Naive thymus-derived CD8-positive, alpha-beta T cell (primary cell): ENCODE results near the gene RPS27L. TPM values are rescaled to one million over a fixed set of nuclear protein-coding genes. Genes with fewer than 3 reads are reported as not detected.

Source experiments
- ATAC-seq, 2 donors: fragments of 150-1000 bp; cut with Tn5 transposase in 1 of 2; sonication (Bioruptor Pico), chemical (Tn5 transposase) in 1 of 2; 1 replicate in 1 of 2; 2 replicates in 1 of 2; pipeline ENCODE4 v1.10.0; 2021; ENCODE audit warnings: mild to moderate bottlenecking in 2 of 2, moderate library complexity in 2 of 2
- POLR2A ChIA-PET: fragments of 350-600 bp; sonication (Branson Sonifier 250); formaldehyde crosslinking; loops from one replicate; lab custom pipeline; 2021; ENCODE audit warnings: antibody characterized with exemption; lab: Charles Lee
- DNase-seq, 10 donors: peaks; one replicate each; pipeline versions ENCODE4 v3.0.0 to v3.0.0-alpha.2; 2020 to 2022
- H3K27ac Mint-ChIP-seq, 10 donors: one replicate each; pipeline ENCODE4 v1.8.0; 2020 to 2022; ENCODE audit warnings: mild to moderate bottlenecking in 10 of 10, mixed read lengths in 10 of 10, moderate library complexity in 4 of 10, inconsistent platforms in 1 of 10
- H3K27me3 Mint-ChIP-seq, 5 donors: one replicate each; pipeline ENCODE4 v1.8.0; 2021 to 2022; ENCODE audit warnings: mixed read lengths in 5 of 5
- H3K36me3 Mint-ChIP-seq, 3 donors: one replicate each; pipeline ENCODE4 v1.8.0; 2020 to 2022; ENCODE audit warnings: mixed read lengths in 3 of 3, mild to moderate bottlenecking in 2 of 3, inconsistent platforms in 1 of 3
- H3K4me1 Mint-ChIP-seq, 4 donors: one replicate each; pipeline ENCODE4 v1.8.0; 2021 to 2022; ENCODE audit warnings: mixed read lengths in 4 of 4
- H3K4me3 Mint-ChIP-seq, 10 donors: one replicate each; pipeline ENCODE4 v1.8.0; 2020 to 2022; ENCODE audit warnings: mild to moderate bottlenecking in 10 of 10, mixed read lengths in 10 of 10, moderate library complexity in 6 of 10, inconsistent platforms in 1 of 10
- H3K9me3 Mint-ChIP-seq, 9 donors: one replicate each; pipeline ENCODE4 v1.8.0; 2020 to 2022; ENCODE audit warnings: mixed read lengths in 9 of 9, mild to moderate bottlenecking in 3 of 9, inconsistent platforms in 1 of 9, moderate library complexity in 1 of 9
- polyA plus RNA-seq, 3 donors: library from polyadenylated mRNA; unstranded; fragments of 300-500 nt; fragmentation: Illumina TruSeq; gene quantifications; one replicate each; pipeline ENCODE4 v1.2.3, GENCODE V29; 2021
- total RNA-seq, 8 experiments: library from RNA in 2 of 8; stranded (reverse) in 2 of 8; gene quantifications; one replicate each; pipeline ENCODE4 v1.2.3 and lab custom pipeline; 2021 to 2026

RPS27L gene
- total and polyA plus RNA-seq, 5 experiments from 2014 or later = 139 to 221 (median 143) TPM

DNA sequence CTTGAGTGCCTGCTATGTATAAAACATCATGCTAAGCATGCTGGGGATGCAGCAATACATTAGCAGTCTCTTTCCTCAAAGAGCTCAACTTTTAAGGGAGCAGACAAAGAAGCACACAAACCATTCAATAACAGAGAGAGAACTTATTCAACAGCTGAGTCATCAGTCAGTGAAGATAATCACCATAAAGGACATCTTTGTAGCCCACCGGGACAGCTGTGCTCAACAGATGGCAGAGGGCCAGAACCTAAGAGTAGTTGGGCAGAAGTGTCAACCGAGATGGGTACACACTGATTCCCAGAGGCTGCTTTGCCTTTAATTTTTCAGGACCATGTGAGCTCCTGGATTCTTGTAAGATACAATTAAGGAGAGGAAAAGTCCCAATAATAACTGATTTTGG, 27.9 kb upstream of the RPS27L start:
- Mint-ChIP-seq H3K36me3 (no peaks in the 10 kb centered on the region), H3K27ac (no peak overlapping the region), H3K4me3 (no peak overlapping the region), H3K27me3 (no peaks in the 10 kb centered on the region), H3K9me3 (no peaks in the 10 kb centered on the region), H3K4me1 (peaks cover 8 to 19% (median 13%) of the 10 kb centered on the region in 4 donors)
- POLR2A ChIA-PET = no interaction called here
- ATAC-seq (no peak), DNase-seq (no peak)

DNA sequence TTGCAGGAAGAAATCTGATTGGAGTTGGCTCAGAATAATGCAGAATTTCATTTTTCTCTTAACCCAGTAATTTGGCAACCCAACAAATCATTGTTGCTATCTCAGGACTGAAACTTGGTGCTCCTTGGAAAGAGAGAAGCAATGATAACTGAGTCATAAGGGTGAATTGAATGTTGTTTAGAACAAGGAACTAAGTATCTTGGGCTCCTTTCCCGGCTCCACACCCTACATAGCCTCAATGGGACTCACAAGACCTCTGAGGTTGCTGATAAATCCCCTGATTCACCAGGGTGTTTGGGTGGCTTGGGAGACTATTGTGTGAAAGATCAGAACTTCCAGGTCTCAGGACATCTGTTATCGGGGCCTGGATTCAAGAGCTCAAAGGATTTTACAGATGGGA, 24.4 kb upstream of the RPS27L start:
- no peak for ATAC-seq
- H3K9me3 Mint-ChIP-seq = no peaks in the 10 kb centered on the region
- POLR2A ChIA-PET = no interaction called here
- peaks cover 0 to 3% (median 1%) of the 10 kb centered on the region in 4 donors for H3K4me1 Mint-ChIP-seq
- no peak overlapping the region for H3K27ac Mint-ChIP-seq
- DNase-seq = no peak
- H3K4me3 Mint-ChIP-seq = no peak overlapping the region
- no peaks in the 10 kb centered on the region for H3K36me3 Mint-ChIP-seq
- no peaks in the 10 kb centered on the region for H3K27me3 Mint-ChIP-seq

DNA sequence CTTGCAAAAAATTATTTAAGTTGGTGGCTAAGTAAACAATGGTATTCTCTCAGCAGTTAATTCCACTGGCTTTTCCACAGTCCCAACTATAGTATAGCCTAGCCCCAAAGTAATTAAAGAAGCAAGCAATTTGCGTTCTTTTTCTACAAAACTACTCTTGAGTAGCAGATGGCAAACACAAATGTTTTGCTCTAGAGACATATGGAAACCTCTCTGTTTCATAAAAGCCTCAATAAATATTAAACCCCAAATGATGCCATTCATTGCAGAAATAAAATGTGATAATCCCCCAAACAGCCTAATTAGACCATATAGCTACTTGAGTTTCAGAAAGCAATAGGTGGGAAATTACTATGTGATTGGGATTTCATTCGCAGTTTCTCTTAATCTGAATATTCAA, 23.5 kb upstream of the RPS27L start:
- POLR2A ChIA-PET = interaction anchor here (0.6 kb wide), 1 partner anchor 234 kb away, joined by 3 read pairs; no protein-coding TSS in a partner anchor
- Mint-ChIP-seq H3K27me3 (no peaks in the 10 kb centered on the region), H3K27ac (no peak overlapping the region), H3K4me3 (no peak overlapping the region), H3K36me3 (no peaks in the 10 kb centered on the region), H3K9me3 (no peaks in the 10 kb centered on the region), H3K4me1 (peaks cover 0 to 3% (median 0%) of the 10 kb centered on the region in 4 donors)
- DNase-seq (no peak), ATAC-seq (no peak)

DNA sequence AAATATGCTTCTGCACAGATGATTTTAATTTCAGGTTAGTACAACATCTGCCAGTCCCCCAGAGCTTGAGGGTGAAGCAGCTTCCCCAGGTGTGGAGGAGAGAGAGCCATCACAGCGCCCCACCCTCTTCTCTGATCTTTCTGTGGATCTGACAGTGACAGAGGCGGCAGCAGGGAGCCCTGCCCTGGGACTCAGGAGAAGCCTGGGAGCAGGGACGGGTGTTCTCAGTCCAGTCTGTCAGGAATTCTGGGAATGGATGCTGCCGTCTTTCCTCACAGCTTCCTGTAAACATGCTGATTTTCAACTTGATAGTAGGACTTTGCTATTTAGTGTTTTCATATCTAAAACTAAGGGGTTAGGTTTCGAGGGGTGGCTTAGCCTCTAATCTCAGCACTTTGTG, 20.8 kb upstream of the RPS27L start:
- H3K27me3 Mint-ChIP-seq = no peaks in the 10 kb centered on the region
- POLR2A ChIA-PET = interaction anchor here (1.4 kb wide), 1 partner anchor 14 kb away, joined by 3 read pairs; no protein-coding TSS in a partner anchor
- ATAC-seq (no peak), DNase-seq (no peak)
- peak overlapping the region in 1 of 10 donors; percentile 9 for H3K27ac Mint-ChIP-seq
- H3K9me3 Mint-ChIP-seq = no peaks in the 10 kb centered on the region
- H3K4me1 Mint-ChIP-seq = no peaks in the 10 kb centered on the region
- H3K4me3 Mint-ChIP-seq = no peak overlapping the region
- H3K36me3 Mint-ChIP-seq = no peaks in the 10 kb centered on the region

DNA sequence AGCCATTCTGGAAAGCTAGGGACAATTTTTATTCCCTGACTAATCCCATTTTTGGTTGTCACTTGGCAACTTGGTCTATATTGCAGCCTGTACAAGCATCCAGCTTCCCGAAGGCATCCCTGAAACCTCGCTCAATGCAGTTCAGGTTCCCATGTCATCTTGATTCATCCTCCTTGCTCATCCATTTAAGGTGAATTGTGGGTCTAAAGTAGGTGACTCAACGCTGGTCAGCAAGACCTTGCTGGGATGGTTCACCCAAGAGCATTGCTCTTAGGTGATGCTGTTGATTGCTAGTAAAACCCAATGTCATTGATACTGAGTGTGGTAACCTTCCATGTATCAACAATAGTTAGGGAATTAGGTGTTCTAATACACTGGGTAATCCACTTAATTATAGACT, 19.0 kb upstream of the RPS27L start:
- no peak for DNase-seq
- peaks cover 0 to 7% (median 0%) of the 10 kb centered on the region in 4 donors for H3K4me1 Mint-ChIP-seq

DNA sequence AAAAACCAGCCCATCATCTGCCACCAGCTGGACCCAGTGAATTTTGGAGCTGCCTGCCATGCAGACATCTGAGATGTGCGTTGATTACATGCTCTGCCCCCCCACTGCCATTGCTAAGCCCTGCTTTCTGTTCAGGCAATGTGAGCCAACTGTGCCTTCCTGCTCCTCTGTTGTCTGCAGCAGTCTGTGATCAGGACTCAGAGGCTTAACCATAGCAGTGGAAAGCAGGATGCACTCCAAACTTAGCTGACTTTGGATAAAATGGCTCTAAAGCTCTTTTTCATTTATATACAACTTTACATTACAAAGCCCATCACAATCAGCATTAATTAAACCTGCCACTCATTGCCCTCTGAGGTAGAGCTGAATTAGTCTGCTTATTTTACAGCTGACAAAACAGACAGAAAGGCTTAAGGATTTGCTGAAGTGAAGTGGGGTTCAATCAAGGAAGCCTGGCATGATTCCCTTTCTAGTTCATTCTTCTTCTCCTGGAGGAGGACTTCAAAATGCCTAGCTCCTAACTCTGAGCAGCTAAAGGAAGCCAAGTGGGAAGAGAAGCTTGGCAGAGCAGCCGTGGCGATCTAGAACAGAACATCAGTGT, 15.7 kb upstream of the RPS27L start:
- ATAC-seq = no peak
- H3K27me3 Mint-ChIP-seq = no peaks in the 10 kb centered on the region
- POLR2A ChIA-PET = interaction anchor here (0.7 kb wide), 1 partner anchor 188 kb away, joined by 3 read pairs; no protein-coding TSS in a partner anchor
- peak overlapping the region in 1 of 10 donors; percentile 47 for H3K27ac Mint-ChIP-seq
- no peak overlapping the region for H3K4me3 Mint-ChIP-seq
- no peaks in the 10 kb centered on the region for H3K9me3 Mint-ChIP-seq
- H3K36me3 Mint-ChIP-seq = no peaks in the 10 kb centered on the region
- H3K4me1 Mint-ChIP-seq = peaks cover 0 to 7% (median 0%) of the 10 kb centered on the region in 4 donors
- no peak for DNase-seq

More for the DNA sequence above, 19.0 kb upstream of the RPS27L start:
- Mint-ChIP-seq H3K4me3 (no peak overlapping the region), H3K27ac (no peak overlapping the region), H3K9me3 (no peaks in the 10 kb centered on the region), H3K36me3 (no peaks in the 10 kb centered on the region), H3K27me3 (no peaks in the 10 kb centered on the region)
- ATAC-seq = no peak
- POLR2A ChIA-PET = interaction anchor here (0.6 kb wide), 1 partner anchor 1710 kb away, joined by 7 read pairs; no protein-coding TSS in a partner anchor

DNA sequence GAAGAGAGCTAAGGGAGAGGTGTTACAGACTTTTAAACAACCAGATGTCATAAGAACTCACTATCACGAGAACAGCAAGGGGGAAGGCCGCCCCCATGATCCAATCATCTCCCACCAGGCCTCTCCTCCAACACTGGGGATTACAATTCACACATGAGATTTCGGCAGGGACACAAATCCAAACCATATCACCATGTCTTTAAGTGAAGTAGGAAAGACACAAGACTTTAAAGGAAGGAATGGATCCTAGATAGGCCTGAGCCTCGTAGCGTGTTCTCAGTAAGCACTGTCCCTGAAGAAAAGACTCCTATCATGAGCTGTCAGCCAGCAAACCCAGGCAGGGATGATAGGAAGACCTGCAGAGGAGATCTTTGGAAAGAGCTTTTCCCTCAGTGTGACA, 15.1 kb upstream of the RPS27L start:
- POLR2A ChIA-PET = no interaction called here
- Mint-ChIP-seq H3K27ac (peak overlapping the region in 2 of 10 donors; percentile 35 to 76), H3K36me3 (no peaks in the 10 kb centered on the region), H3K4me1 (peaks cover 0 to 7% (median 0%) of the 10 kb centered on the region in 4 donors), H3K4me3 (no peak overlapping the region), H3K27me3 (no peaks in the 10 kb centered on the region), H3K9me3 (no peaks in the 10 kb centered on the region)
- no peak for DNase-seq
- ATAC-seq = no peak

DNA sequence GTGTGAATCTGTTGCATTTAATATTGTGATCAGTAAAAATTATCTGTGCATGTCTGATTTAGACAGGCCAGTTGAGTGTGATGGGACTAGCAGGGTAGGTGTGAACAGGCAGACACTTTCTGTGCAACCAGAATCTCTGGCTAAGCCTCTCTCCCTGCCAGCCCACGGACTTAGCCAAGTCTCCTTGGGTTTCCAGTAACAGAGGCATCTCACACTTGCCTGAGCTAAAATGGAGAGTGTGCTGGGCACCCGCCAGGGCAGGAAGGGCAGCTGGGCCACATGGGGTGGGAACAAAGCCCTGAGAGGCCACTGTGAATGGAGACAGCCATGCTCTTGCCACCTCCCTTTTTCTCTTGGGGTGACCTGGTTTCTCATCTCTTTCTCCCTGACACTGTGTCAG, 12.5 kb upstream of the RPS27L start:
- Mint-ChIP-seq H3K27ac (no peak overlapping the region), H3K4me3 (no peak overlapping the region), H3K9me3 (no peaks in the 10 kb centered on the region), H3K27me3 (no peaks in the 10 kb centered on the region), H3K36me3 (no peaks in the 10 kb centered on the region), H3K4me1 (peaks cover 0 to 14% (median 3%) of the 10 kb centered on the region in 4 donors)
- POLR2A ChIA-PET = interaction anchor here (0.7 to 1.4 kb wide), 2 partner anchors 12 to 15 kb away, joined by 3 read pairs; no protein-coding TSS in a partner anchor
- DNase-seq = no peak
- ATAC-seq = no peak

DNA sequence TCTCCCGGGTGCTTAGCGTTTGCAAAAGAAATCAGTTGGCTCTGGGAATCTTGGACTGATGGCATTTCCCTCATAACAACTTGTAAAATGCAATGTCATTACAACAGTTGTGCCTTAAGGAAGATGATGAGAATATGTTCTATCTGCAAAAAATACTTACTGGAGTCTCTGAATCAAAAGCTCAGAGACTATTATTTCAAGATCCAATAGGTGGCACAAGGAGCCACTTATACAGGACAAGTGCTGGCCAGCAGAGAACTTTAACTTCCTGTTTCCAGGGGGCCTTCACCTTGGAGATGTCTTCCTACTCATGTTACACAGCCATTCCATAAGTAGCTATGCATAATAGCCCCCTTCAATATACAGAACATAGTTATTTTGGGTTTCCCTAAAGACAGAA, 8.9 kb upstream of the RPS27L start:
- no peaks in the 10 kb centered on the region for H3K27me3 Mint-ChIP-seq
- no peaks in the 10 kb centered on the region for H3K36me3 Mint-ChIP-seq
- POLR2A ChIA-PET = interaction anchor here (1.1 kb wide), 1 partner anchor 9 kb away, joined by 3 read pairs; the partner anchor contains the start of gene RPS27L
- ATAC-seq (no peak), DNase-seq (no peak)
- no peak overlapping the region for H3K4me3 Mint-ChIP-seq
- peaks cover 0 to 7% (median 3%) of the 10 kb centered on the region in 4 donors for H3K4me1 Mint-ChIP-seq
- no peak overlapping the region for H3K27ac Mint-ChIP-seq
- H3K9me3 Mint-ChIP-seq = no peaks in the 10 kb centered on the region

DNA sequence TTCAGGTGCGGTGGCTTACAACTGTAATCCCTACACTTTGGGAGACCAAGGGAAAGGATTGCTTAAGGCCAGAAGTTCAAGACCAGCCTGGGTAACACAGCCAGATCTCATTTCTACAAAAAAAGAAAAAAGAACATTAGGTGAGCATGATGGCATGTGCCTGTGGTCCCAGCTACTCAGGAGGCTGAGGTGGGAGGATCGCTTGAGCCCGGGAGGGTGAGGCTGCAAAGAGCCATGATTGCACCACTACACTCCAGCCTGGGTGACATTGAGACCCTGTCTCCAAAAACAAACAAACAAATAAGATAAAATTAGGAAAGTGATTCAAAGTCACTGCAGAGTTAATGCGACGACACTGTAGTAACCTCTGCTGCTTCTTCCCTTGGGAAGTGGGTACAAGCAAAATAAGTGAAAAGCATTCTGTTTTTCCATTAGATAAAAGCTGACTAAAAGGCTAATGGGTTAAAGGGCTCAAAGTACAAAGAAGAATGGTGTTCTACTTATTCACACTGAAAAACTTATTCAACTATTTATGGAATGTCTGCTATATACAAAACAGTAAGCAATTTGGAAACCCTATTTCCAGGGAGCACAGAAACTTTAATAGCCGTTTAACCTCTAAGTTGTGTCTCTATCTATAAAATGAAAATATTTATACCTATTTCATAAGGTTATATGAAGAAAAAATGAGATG, 8.0 kb upstream of the RPS27L start:
- no peak for DNase-seq
- ATAC-seq = no peak
- Mint-ChIP-seq H3K27ac (no peak overlapping the region), H3K27me3 (no peaks in the 10 kb centered on the region), H3K9me3 (no peaks in the 10 kb centered on the region), H3K36me3 (no peaks in the 10 kb centered on the region), H3K4me1 (peaks cover 0 to 7% (median 3%) of the 10 kb centered on the region in 4 donors), H3K4me3 (no peak overlapping the region)
- POLR2A ChIA-PET = interaction anchor here (0.6 to 1.1 kb wide), 2 partner anchors 8 to 112 kb away, joined by 3 read pairs; partner anchors contain the start of gene RPS27L

DNA sequence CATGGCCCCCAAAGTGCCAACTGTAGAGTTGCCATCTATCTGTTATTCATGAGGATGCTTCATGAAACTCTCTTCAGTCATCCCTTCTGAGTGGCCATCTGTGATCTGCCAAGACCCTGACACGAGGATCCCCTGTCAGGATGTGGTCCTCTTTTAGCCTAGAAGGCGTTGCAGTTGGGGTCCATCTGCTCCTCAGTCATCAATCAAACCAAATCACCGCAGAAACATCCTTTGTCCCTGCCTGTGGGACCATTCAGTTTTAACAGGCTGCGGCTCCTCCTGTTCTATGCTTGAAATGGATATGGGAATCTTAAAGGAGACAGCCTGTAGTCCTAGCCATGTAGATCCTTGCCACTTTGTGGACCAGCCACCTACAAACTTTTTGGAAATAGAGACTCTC, 5.9 kb upstream of the RPS27L start:
- Mint-ChIP-seq H3K27ac (no peak overlapping the region), H3K9me3 (no peaks in the 10 kb centered on the region), H3K4me3 (no peak overlapping the region), H3K36me3 (no peaks in the 10 kb centered on the region), H3K27me3 (no peaks in the 10 kb centered on the region), H3K4me1 (peaks cover 1 to 8% (median 5%) of the 10 kb centered on the region in 4 donors)
- ATAC-seq (no peak), DNase-seq (no peak)
- POLR2A ChIA-PET = interaction anchor here (0.7 kb wide), 1 partner anchor 98 kb away, joined by 5 read pairs; no protein-coding TSS in a partner anchor

DNA sequence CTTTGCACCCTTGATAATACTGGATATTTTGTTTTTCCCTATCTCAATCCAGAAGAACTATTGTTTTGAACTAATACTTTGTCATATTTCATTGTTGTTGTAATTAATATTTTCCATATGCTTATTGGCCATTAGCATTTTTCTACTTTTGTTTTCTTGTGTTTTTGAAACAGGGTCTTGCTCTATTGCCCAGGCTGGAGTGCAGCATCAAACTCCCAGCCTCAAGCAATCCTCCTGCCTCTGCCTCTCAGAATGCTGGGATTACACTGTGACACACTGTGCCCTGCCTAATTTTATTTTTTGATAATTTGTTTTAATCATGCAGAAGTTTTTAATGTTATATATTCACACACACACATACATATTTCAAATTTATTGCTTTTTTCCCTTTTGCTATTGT, 3.4 kb upstream of the RPS27L start:
- Mint-ChIP-seq H3K4me3 (peak overlapping the region in 2 of 10 donors; percentile 4 to 10), H3K9me3 (no peaks in the 10 kb centered on the region), H3K27ac (peak overlapping the region in 3 of 10 donors; percentile 29 to 49 (median 31)), H3K36me3 (no peaks in the 10 kb centered on the region), H3K4me1 (peaks cover 2 to 20% (median 10%) of the 10 kb centered on the region in 4 donors), H3K27me3 (no peaks in the 10 kb centered on the region)
- ATAC-seq = no peak
- POLR2A ChIA-PET = no interaction called here
- no peak for DNase-seq
